MM.1S (cell line): ENCODE data around the gene TESK2.

Source experiments
- CTCF ChIP-seq: fragments of 300-600 bp; sonication (generic); IDR thresholded peaks from 2 replicates; pipeline ENCODE4 v1.5.1; 2016; ENCODE audit warnings: antibody characterized with exemption, low read length, mixed read lengths
- EZH2 ChIP-seq: fragments of 300-600 bp; sonication (generic); optimal IDR thresholded peaks from 2 replicates; pipeline ENCODE3; 2017; ENCODE audit warnings: low read depth, mild to moderate bottlenecking, antibody characterized with exemption, low read length, mixed read lengths
- EZH2phosphoT487 ChIP-seq: fragments of 300-600 bp; sonication (generic); IDR thresholded peaks from 2 replicates; pipeline ENCODE4 v1.6.1; 2018; ENCODE audit warnings: antibody characterized with exemption, low read length

GRCh38 chr1:45526135-45526644, 35.2 kb upstream of the TESK2 start:
- TF ChIP-seq CTCF, result no peak
- TF ChIP-seq EZH2, result no peak
- no peak for TF ChIP-seq EZH2phosphoT487
